ENCODE measurements around the gene KBTBD4.

Gene KBTBD4

DNA sequence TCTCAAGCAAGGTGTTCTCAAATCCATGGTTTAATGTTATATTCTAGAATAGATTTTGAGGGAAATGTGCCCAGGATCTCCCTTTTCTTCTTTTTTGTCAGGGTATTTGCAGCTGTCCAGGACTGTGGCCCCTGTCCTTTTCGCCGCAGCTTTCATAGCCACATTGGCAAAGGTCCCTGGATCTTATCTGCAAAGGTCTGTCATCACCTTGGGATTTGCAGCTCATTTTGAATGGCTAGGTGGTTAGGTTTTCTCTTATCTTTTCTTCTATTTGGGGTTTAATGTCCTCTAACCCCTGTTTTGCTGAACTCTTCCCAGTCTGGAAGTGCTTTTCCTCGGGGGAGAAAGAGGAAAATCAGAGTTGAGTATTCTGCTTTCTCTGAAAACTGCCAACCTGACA is 27.2 kb upstream of the KBTBD4 start:
- no peaks in the 10 kb centered on the region for H3K27me3 ChIP-seq (ENCODE audit: control insufficient read depth, insufficient read depth, low read length)
- no peak overlapping the region for H3K4me3 ChIP-seq (ENCODE audit: low read length)
- no peaks in the 10 kb centered on the region for H3K9me3 ChIP-seq (ENCODE audit: control insufficient read depth, low read depth, low read length)
- H3K4me1 ChIP-seq (ENCODE audit: control insufficient read depth, low read depth, low read length), result no peaks in the 10 kb centered on the region
- H3K36me3 ChIP-seq (ENCODE audit: control insufficient read depth, low read depth, low read length), result no peaks in the 10 kb centered on the region
- H3K9ac ChIP-seq (ENCODE audit: low read length), result no peak overlapping the region
- H3K27ac ChIP-seq (ENCODE audit: low read length), result no peak overlapping the region

DNA sequence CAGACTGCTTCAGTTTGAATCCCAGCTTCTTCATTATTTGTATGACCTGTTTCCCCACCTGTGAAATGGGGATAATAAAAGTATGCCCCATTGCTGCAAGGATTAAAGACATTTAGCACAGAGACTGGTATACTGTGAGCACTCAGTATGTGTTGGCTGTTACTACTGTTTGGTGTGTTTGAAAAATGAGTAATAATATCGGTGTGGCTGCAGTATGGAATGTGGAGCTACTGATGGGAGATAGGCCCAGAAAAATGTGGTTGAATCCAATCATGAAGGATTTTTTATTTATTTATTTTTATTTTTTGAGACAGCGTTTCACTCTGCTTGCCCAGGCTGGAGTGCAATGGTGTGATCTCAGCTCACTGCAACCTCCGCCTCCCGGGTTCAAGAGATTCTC is 24.5 kb upstream of the KBTBD4 start:
- Histone ChIP-seq H3K4me3 (ENCODE audit: low read length) (no peak overlapping the region), H3K27ac (ENCODE audit: low read length) (no peak overlapping the region), H3K4me1 (ENCODE audit: control insufficient read depth, low read depth, low read length) (no peaks in the 10 kb centered on the region), H3K9me3 (ENCODE audit: control insufficient read depth, low read depth, low read length) (no peaks in the 10 kb centered on the region), H3K36me3 (ENCODE audit: control insufficient read depth, low read depth, low read length) (no peaks in the 10 kb centered on the region), H3K9ac (ENCODE audit: low read length) (no peak overlapping the region), H3K27me3 (ENCODE audit: control insufficient read depth, insufficient read depth, low read length) (no peaks in the 10 kb centered on the region)

- H3K9me3 ChIP-seq (ENCODE audit: control insufficient read depth, low read depth, low read length), result no peaks in the 10 kb centered on the region
- H3K36me3 ChIP-seq (ENCODE audit: control insufficient read depth, low read depth, low read length), result no peaks in the 10 kb centered on the region
- no peaks in the 10 kb centered on the region for H3K4me1 ChIP-seq (ENCODE audit: control insufficient read depth, low read depth, low read length)
- no peak overlapping the region for H3K9ac ChIP-seq (ENCODE audit: low read length)
- no peak overlapping the region for H3K4me3 ChIP-seq (ENCODE audit: low read length)
- peaks cover 11% of the 10 kb centered on the region for H3K27me3 ChIP-seq (ENCODE audit: control insufficient read depth, insufficient read depth, low read length)
- no peak overlapping the region for H3K27ac ChIP-seq (ENCODE audit: low read length)
These were observed 21.1 kb upstream of the KBTBD4 start for GRCh38 chr11:47599902-47600301.

- Histone ChIP-seq H3K4me3 (ENCODE audit: low read length) (no peak overlapping the region), H3K9ac (ENCODE audit: low read length) (no peak overlapping the region), H3K27me3 (ENCODE audit: control insufficient read depth, insufficient read depth, low read length) (peaks cover 41% of the 10 kb centered on the region), H3K9me3 (ENCODE audit: control insufficient read depth, low read depth, low read length) (no peaks in the 10 kb centered on the region), H3K27ac (ENCODE audit: low read length) (no peak overlapping the region), H3K4me1 (ENCODE audit: control insufficient read depth, low read depth, low read length) (peaks cover 3% of the 10 kb centered on the region), H3K36me3 (ENCODE audit: control insufficient read depth, low read depth, low read length) (no peaks in the 10 kb centered on the region)
These were observed 17.2 kb upstream of the KBTBD4 start for GRCh38 chr11:47595967-47596366.

- H3K4me3 ChIP-seq (ENCODE audit: low read length), result peak overlapping the region; percentile 81
- peaks cover 41% of the 10 kb centered on the region for H3K27me3 ChIP-seq (ENCODE audit: control insufficient read depth, insufficient read depth, low read length)
These were observed 16.3 kb upstream of the KBTBD4 start for GRCh38 chr11:47595029-47595428.

DNA sequence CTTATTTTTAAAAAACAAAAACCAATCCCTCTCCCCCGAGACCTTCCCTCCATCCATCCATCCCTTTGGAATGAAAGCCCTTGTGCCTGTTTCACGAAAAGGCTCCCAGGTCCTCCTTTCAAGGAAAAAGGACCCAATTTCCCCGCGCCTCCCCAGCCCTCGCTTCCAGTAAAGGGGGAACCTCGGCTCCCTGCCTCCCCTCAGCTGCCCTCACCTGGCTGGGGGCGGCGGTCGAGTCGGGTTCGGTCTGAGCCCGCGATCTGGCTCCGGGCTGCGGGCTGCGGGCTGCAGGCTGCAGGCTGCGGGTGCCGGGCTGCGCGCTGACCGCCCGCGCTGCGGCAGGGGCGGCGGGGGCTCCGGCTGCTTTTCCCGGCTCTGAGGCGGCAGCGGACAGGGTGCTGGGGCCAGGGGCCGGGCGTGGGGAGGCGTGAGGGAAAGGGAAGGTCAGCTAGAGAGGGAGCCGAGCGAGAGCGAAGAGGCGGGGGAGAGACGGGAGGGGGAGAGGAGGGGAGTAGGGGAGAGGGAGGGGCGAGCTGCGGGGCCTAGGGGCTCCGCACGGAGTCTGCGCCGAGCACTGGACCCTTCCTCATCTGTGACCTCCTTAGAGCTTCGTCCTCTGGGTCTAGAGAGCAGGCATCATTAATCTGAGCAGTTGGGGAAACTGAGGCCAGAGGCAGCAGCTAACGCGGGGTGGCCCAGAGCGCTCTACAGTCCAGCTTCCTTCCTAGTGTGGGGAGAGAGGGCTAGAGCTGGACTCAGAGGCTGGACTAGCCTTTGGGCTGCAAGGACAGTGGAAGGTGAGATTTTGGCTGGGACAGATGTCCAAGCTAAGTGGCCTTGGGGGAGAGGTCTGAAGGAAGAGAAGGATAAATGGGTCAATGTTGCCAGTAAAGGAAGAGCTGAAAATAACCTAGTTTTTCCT is 15.4 kb upstream of the KBTBD4 start, which contains the start of gene C1QTNF4:
C1QTNF4 (minus strand) TSS at position 478 of the 922 bp plus-strand sequence. CDS start 3,601 bp downstream, outside the sequence.
- H3K4me3 ChIP-seq (ENCODE audit: low read length), result peak within 1 kb of the TSS; percentile 81
- peaks cover 41% of the 10 kb centered on the region for H3K27me3 ChIP-seq (ENCODE audit: control insufficient read depth, insufficient read depth, low read length)
- H3K9ac ChIP-seq (ENCODE audit: low read length), result peak within 1 kb of the TSS; percentile 18
- peaks cover 3% of the 10 kb centered on the region for H3K4me1 ChIP-seq (ENCODE audit: control insufficient read depth, low read depth, low read length)
- H3K9me3 ChIP-seq (ENCODE audit: control insufficient read depth, low read depth, low read length), result no peaks in the 10 kb centered on the region
- no peak within 1 kb of the TSS for H3K27ac ChIP-seq (ENCODE audit: low read length)
- H3K36me3 ChIP-seq (ENCODE audit: control insufficient read depth, low read depth, low read length), result no peaks in the 10 kb centered on the region

More at GRCh38 chr11:47595029-47595428, 16.3 kb upstream of the KBTBD4 start:
- Histone ChIP-seq H3K36me3 (ENCODE audit: control insufficient read depth, low read depth, low read length) (no peaks in the 10 kb centered on the region), H3K9me3 (ENCODE audit: control insufficient read depth, low read depth, low read length) (no peaks in the 10 kb centered on the region), H3K9ac (ENCODE audit: low read length) (no peak overlapping the region), H3K27ac (ENCODE audit: low read length) (no peak overlapping the region), H3K4me1 (ENCODE audit: control insufficient read depth, low read depth, low read length) (peaks cover 3% of the 10 kb centered on the region)

DNA sequence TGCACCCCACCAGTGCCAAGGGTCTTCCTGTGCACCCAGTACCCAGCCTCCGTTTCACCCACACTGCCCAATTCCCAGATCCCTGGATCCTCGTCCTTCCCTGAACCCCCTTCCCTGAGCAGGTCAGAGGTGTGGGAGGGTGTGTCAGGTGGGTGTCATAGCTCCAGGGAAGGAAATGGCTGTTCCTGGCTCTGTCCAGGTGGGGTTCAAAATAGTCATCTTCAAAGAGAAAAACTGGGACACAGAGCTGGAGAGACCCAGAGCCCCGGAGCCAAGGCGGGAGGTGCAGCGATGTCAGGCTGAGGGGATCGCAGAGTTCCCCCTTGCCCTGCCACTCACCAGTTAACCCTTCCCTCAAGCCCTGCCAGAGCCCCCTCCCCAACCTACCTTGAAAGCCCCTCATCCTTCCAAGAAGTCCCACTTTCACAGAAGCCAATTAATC is 14.7 kb upstream of the KBTBD4 start:
- H3K27ac ChIP-seq (ENCODE audit: low read length), result no peak overlapping the region
- peak overlapping the region; percentile 81 for H3K4me3 ChIP-seq (ENCODE audit: low read length)
- no peak overlapping the region for H3K9ac ChIP-seq (ENCODE audit: low read length)
- H3K27me3 ChIP-seq (ENCODE audit: control insufficient read depth, insufficient read depth, low read length), result peaks cover 41% of the 10 kb centered on the region
- no peaks in the 10 kb centered on the region for H3K9me3 ChIP-seq (ENCODE audit: control insufficient read depth, low read depth, low read length)
- no peaks in the 10 kb centered on the region for H3K36me3 ChIP-seq (ENCODE audit: control insufficient read depth, low read depth, low read length)
- H3K4me1 ChIP-seq (ENCODE audit: control insufficient read depth, low read depth, low read length), result peaks cover 3% of the 10 kb centered on the region

- Histone ChIP-seq H3K36me3 (ENCODE audit: control insufficient read depth, low read depth, low read length) (no peaks in the 10 kb centered on the region), H3K4me3 (ENCODE audit: low read length) (peak overlapping the region; percentile 81), H3K9ac (ENCODE audit: low read length) (no peak overlapping the region), H3K27me3 (ENCODE audit: control insufficient read depth, insufficient read depth, low read length) (peaks cover 41% of the 10 kb centered on the region), H3K27ac (ENCODE audit: low read length) (no peak overlapping the region), H3K9me3 (ENCODE audit: control insufficient read depth, low read depth, low read length) (no peaks in the 10 kb centered on the region), H3K4me1 (ENCODE audit: control insufficient read depth, low read depth, low read length) (peaks cover 3% of the 10 kb centered on the region)
These were observed 14.2 kb upstream of the KBTBD4 start for GRCh38 chr11:47592970-47593369.

GRCh38 chr11:47592251-47592650 is 13.5 kb upstream of the KBTBD4 start:
- Histone ChIP-seq H3K27ac (ENCODE audit: low read length) (no peak overlapping the region), H3K4me1 (ENCODE audit: control insufficient read depth, low read depth, low read length) (peaks cover 3% of the 10 kb centered on the region), H3K4me3 (ENCODE audit: low read length) (no peak overlapping the region), H3K36me3 (ENCODE audit: control insufficient read depth, low read depth, low read length) (no peaks in the 10 kb centered on the region), H3K9me3 (ENCODE audit: control insufficient read depth, low read depth, low read length) (no peaks in the 10 kb centered on the region), H3K27me3 (ENCODE audit: control insufficient read depth, insufficient read depth, low read length) (peaks cover 41% of the 10 kb centered on the region), H3K9ac (ENCODE audit: low read length) (no peak overlapping the region)

DNA sequence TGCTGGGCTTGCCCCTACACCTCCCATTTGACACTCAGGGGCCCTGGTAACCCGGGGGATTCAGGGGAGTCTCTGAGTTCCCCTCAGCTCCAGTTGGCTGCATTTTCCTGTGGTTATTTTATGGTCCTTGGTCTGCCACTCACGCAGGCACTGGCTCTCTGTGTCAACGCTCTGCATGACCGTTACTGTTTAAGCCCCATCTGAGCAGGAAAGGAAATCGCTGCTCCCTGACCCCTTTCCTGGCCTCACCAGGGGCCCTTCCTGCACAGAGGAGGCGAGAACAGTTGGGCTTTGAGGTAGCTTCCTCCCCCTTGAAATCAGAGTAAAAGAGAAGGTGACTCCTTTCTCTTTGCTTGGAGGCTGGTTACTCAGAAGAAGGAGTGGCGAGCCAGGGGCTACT is 13.0 kb upstream of the KBTBD4 start:
- H3K9ac ChIP-seq (ENCODE audit: low read length), result no peak overlapping the region
- peaks cover 41% of the 10 kb centered on the region for H3K27me3 ChIP-seq (ENCODE audit: control insufficient read depth, insufficient read depth, low read length)
- H3K27ac ChIP-seq (ENCODE audit: low read length), result no peak overlapping the region
- no peak overlapping the region for H3K4me3 ChIP-seq (ENCODE audit: low read length)
- H3K4me1 ChIP-seq (ENCODE audit: control insufficient read depth, low read depth, low read length), result peaks cover 3% of the 10 kb centered on the region
- H3K9me3 ChIP-seq (ENCODE audit: control insufficient read depth, low read depth, low read length), result no peaks in the 10 kb centered on the region
- no peaks in the 10 kb centered on the region for H3K36me3 ChIP-seq (ENCODE audit: control insufficient read depth, low read depth, low read length)

DNA sequence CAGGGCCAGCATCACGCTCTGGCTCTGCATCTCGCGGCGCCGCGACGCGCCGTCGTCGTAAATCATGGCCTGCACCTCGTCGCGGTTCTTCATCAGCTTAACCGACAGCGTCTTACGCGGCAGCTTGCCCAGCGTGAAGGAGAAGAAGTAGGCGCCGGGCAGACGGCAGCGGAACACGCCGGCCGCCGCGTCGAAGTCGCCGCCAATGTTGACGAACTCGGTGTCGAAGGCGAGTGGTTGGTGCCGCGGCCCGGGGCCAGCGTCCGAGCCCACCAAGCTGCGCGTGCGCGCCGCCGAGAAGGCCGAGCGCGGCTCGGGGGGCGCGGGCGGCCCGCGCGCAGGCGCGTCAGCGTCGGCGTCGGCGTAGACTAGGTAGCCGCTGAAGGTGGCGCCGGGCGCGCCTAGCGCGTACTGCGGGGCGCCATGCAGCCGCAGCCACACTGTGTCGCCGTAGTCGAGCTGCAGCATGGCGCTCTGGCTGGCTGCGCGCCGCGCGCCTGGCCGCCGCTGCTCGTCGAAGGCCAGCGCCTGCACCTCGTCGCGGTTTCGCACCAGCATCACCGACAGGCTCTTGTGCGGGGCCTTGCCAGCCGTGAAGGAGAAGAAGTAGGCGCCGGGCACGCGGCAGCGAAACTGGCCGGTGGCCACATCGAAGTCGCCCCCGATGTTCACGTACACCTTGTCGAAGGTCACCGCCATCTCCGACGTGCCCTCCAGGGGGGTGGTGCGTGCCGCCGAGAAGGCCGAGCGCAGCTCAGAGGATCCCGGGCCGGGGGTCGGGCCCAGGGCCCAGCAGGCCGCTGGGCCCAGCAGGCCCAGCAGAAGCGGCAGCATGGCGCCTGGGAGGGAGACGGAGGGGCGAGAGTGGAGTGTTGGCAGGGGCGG is 11.4 kb upstream of the KBTBD4 start:
- no peak overlapping the region for H3K27ac ChIP-seq (ENCODE audit: low read length)
- H3K27me3 ChIP-seq (ENCODE audit: control insufficient read depth, insufficient read depth, low read length), result peaks cover 33% of the 10 kb centered on the region
- H3K9me3 ChIP-seq (ENCODE audit: control insufficient read depth, low read depth, low read length), result no peaks in the 10 kb centered on the region
- H3K4me1 ChIP-seq (ENCODE audit: control insufficient read depth, low read depth, low read length), result peaks cover 3% of the 10 kb centered on the region
- no peak overlapping the region for H3K4me3 ChIP-seq (ENCODE audit: low read length)
- H3K36me3 ChIP-seq (ENCODE audit: control insufficient read depth, low read depth, low read length), result no peaks in the 10 kb centered on the region
- no peak overlapping the region for H3K9ac ChIP-seq (ENCODE audit: low read length)
